ENCODE measurements around the gene CRELD2. TPM values are rescaled to one million over a fixed set of nuclear protein-coding genes. Genes with fewer than 3 reads are reported as not detected.

The CRELD2 gene
- total and polyA plus RNA-seq, 2 of the 13 experiments (the other 11 are each of a cell fraction or from before 2014, with no cell fraction given), result 17.2 to 44.7 TPM

DNA sequence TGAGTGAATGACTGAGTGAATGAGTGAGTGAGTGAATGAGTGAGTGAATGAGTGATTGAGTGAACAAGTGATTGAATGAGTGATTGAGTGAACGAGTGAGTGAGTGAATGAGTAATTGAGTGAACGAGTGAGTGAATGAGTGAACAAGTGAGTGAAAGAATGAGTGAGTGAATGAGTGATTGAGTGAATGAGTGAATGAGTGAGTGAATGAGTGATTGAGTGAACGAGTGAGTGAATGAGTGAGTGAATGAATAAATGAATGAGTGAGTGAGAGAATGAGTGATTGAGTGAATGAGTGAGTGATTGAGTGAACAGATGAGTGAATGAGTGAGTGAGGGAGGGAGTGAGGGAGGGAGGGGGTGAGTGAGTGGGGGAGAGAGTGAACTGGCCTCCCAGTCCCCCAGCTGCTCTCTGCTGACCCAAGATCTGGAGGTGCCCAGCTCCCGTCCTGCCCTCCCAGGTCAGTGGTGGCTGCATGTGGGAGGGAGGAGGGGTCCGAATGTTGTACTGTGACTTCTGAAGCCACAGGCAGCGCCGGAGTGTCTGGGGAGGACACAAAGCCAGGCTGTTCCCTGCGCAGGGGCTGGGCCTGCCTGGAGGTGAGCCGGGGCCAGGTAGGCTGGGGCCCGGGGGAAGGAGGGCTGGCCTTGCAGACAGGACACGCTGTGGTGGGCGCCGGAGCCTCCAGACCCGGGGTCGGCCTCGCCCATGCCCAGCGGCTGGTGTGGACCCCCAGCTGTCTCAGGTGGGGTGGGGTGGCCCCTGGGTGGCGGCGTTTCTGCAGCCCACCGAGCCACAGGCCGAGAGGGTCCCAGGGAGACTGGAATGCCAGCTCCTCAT lies 24.4 kb downstream of the CRELD2 start (continued):
- no peak for TF ChIP-seq SYNCRIP (IDR thresholded peaks at IDR 0.05; ENCODE audit: insufficient read depth, low read depth, low read length)
- TF ChIP-seq, protein P1, sequence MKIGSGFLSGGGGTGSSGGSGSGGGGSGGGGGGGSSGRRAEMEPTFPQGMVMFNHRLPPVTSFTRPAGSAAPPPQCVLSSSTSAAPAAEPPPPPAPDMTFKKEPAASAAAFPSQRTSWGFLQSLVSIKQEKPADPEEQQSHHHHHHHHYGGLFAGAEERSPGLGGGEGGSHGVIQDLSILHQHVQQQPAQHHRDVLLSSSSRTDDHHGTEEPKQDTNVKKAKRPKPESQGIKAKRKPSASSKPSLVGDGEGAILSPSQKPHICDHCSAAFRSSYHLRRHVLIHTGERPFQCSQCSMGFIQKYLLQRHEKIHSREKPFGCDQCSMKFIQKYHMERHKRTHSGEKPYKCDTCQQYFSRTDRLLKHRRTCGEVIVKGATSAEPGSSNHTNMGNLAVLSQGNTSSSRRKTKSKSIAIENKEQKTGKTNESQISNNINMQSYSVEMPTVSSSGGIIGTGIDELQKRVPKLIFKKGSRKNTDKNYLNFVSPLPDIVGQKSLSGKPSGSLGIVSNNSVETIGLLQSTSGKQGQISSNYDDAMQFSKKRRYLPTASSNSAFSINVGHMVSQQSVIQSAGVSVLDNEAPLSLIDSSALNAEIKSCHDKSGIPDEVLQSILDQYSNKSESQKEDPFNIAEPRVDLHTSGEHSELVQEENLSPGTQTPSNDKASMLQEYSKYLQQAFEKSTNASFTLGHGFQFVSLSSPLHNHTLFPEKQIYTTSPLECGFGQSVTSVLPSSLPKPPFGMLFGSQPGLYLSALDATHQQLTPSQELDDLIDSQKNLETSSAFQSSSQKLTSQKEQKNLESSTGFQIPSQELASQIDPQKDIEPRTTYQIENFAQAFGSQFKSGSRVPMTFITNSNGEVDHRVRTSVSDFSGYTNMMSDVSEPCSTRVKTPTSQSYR (CRISPR knock-in tag; IDR thresholded peaks at IDR 0.05; ENCODE audit: borderline replicate concordance), result peak; percentile 82
- TF ChIP-seq, protein P2, sequence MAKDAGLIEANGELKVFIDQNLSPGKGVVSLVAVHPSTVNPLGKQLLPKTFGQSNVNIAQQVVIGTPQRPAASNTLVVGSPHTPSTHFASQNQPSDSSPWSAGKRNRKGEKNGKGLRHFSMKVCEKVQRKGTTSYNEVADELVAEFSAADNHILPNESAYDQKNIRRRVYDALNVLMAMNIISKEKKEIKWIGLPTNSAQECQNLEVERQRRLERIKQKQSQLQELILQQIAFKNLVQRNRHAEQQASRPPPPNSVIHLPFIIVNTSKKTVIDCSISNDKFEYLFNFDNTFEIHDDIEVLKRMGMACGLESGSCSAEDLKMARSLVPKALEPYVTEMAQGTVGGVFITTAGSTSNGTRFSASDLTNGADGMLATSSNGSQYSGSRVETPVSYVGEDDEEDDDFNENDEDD (CRISPR knock-in tag; IDR thresholded peaks at IDR 0.05; ENCODE audit: borderline replicate concordance), result 0 out of 2 replicates have a peak, but pooled peaks have one; percentile 32
- peak; percentile 39 for TF ChIP-seq AGO1 (IDR thresholded peaks at IDR 0.05; ENCODE audit: low read depth, low read length, poor library complexity, severe bottlenecking)
- TF ChIP-seq RFXAP (CRISPR knock-in tag; IDR thresholded peaks at IDR 0.05; ENCODE audit: borderline replicate concordance), result peak; percentile 54; the same call in 1 of the 2 replicates
- 0 out of 2 replicates have a peak, but pooled peaks have one; percentile 54 for TF ChIP-seq ZKSCAN5 (CRISPR knock-in tag; IDR thresholded peaks at IDR 0.05)
- TF ChIP-seq, protein P3, sequence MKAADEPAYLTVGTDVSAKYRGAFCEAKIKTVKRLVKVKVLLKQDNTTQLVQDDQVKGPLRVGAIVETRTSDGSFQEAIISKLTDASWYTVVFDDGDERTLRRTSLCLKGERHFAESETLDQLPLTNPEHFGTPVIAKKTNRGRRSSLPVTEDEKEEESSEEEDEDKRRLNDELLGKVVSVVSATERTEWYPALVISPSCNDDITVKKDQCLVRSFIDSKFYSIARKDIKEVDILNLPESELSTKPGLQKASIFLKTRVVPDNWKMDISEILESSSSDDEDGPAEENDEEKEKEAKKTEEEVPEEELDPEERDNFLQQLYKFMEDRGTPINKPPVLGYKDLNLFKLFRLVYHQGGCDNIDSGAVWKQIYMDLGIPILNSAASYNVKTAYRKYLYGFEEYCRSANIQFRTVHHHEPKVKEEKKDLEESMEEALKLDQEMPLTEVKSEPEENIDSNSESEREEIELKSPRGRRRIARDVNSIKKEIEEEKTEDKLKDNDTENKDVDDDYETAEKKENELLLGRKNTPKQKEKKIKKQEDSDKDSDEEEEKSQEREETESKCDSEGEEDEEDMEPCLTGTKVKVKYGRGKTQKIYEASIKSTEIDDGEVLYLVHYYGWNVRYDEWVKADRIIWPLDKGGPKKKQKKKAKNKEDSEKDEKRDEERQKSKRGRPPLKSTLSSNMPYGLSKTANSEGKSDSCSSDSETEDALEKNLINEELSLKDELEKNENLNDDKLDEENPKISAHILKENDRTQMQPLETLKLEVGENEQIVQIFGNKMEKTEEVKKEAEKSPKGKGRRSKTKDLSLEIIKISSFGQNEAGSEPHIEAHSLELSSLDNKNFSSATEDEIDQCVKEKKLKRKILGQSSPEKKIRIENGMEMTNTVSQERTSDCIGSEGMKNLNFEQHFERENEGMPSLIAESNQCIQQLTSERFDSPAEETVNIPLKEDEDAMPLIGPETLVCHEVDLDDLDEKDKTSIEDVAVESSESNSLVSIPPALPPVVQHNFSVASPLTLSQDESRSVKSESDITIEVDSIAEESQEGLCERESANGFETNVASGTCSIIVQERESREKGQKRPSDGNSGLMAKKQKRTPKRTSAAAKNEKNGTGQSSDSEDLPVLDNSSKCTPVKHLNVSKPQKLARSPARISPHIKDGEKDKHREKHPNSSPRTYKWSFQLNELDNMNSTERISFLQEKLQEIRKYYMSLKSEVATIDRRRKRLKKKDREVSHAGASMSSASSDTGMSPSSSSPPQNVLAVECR (CRISPR knock-in tag; IDR thresholded peaks at IDR 0.05; ENCODE audit: borderline replicate concordance), result peak; percentile 31; the same call in 1 of the 2 replicates
- TF ChIP-seq, protein P4, sequence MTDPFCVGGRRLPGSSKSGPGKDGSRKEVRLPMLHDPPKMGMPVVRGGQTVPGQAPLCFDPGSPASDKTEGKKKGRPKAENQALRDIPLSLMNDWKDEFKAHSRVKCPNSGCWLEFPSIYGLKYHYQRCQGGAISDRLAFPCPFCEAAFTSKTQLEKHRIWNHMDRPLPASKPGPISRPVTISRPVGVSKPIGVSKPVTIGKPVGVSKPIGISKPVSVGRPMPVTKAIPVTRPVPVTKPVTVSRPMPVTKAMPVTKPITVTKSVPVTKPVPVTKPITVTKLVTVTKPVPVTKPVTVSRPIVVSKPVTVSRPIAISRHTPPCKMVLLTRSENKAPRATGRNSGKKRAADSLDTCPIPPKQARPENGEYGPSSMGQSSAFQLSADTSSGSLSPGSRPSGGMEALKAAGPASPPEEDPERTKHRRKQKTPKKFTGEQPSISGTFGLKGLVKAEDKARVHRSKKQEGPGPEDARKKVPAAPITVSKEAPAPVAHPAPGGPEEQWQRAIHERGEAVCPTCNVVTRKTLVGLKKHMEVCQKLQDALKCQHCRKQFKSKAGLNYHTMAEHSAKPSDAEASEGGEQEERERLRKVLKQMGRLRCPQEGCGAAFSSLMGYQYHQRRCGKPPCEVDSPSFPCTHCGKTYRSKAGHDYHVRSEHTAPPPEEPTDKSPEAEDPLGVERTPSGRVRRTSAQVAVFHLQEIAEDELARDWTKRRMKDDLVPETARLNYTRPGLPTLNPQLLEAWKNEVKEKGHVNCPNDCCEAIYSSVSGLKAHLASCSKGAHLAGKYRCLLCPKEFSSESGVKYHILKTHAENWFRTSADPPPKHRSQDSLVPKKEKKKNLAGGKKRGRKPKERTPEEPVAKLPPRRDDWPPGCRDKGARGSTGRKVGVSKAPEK (CRISPR knock-in tag; IDR thresholded peaks at IDR 0.05; ENCODE audit: borderline replicate concordance), result 0 out of 2 replicates have a peak, but pooled peaks have one; percentile 61
- no peak for TF ChIP-seq NFIB (CRISPR knock-in tag; IDR thresholded peaks at IDR 0.05; ENCODE audit: borderline replicate concordance)
- TF ChIP-seq TAF15 (IDR thresholded peaks at IDR 0.05; ENCODE audit: low read depth, low read length, poor library complexity, severe bottlenecking), result no peak
- TF ChIP-seq ZNF614 (CRISPR knock-in tag; IDR thresholded peaks at IDR 0.05; ENCODE audit: borderline replicate concordance), result peak; percentile 74; the same call in 1 of the 2 replicates
- TF ChIP-seq, protein P5, sequence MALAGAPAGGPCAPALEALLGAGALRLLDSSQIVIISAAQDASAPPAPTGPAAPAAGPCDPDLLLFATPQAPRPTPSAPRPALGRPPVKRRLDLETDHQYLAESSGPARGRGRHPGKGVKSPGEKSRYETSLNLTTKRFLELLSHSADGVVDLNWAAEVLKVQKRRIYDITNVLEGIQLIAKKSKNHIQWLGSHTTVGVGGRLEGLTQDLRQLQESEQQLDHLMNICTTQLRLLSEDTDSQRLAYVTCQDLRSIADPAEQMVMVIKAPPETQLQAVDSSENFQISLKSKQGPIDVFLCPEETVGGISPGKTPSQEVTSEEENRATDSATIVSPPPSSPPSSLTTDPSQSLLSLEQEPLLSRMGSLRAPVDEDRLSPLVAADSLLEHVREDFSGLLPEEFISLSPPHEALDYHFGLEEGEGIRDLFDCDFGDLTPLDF (CRISPR knock-in tag; IDR thresholded peaks at IDR 0.05), result no peak
- TF ChIP-seq PHF21A (CRISPR knock-in tag; IDR thresholded peaks at IDR 0.05), result peak; percentile 46
- TF ChIP-seq SP5 (CRISPR knock-in tag; IDR thresholded peaks at IDR 0.05; ENCODE audit: borderline replicate concordance, low read depth), result peak; percentile 76; the same call in 1 of the 2 replicates

Measured in HepG2 (cell line).